ENCODE measurements around the gene ACTRT2. TPM values are rescaled to one million over a fixed set of nuclear protein-coding genes. Genes with fewer than 3 reads are reported as not detected.

ACTRT2 gene
- total and polyA plus RNA-seq, 10 of the 15 experiments (the other 5 are each of a cell fraction or from before 2014, with no cell fraction given): not detected

DNA sequence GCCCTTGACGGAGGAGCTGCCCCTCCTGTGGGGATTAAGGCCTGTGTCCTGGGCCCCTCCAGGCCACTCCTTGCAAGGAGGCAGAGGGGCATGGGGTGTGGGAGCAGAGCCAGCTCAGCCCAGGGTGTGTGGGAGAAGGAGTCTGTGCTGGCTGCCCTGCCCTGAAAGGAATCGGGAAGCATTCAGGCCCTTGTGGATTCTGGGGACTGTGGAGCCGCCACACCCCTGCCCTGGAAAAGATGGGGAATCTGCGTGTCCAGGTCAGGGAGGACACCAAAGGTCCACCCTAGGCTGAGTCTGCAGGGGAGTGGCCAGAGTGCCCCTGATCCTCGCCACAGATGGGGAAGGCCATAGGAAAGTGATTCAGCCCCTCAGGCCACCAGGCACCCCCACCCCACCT is 31.2 kb downstream of the ACTRT2 start (continued):
- TF ChIP-seq, protein P1, sequence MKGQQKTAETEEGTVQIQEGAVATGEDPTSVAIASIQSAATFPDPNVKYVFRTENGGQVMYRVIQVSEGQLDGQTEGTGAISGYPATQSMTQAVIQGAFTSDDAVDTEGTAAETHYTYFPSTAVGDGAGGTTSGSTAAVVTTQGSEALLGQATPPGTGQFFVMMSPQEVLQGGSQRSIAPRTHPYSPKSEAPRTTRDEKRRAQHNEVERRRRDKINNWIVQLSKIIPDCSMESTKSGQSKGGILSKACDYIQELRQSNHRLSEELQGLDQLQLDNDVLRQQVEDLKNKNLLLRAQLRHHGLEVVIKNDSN (IDR thresholded peaks at IDR 0.05; ENCODE audit: borderline replicate concordance, extremely low read length, insufficient read depth, low read depth, low read length): no peak
- no peak for TF ChIP-seq ZNF207 (IDR thresholded peaks at IDR 0.05; ENCODE audit: borderline replicate concordance)
- TF ChIP-seq KDM1A (IDR thresholded peaks at IDR 0.05; ENCODE audit: borderline replicate concordance): no peak
- no peak for TF ChIP-seq MTA2 (IDR thresholded peaks at IDR 0.05; ENCODE audit: low read depth)
- no peak for TF ChIP-seq RELA (IDR thresholded peaks at IDR 0.05; ENCODE audit: borderline replicate concordance, partially characterized antibody)

- no peak overlapping the region for H3K4me2 ChIP-seq (ENCODE audit: control insufficient read depth, insufficient read depth)
- in situ Hi-C loops (cut with MboI): no loop called here
- RAD21 ChIA-PET (ENCODE audit: unreplicated experiment): no interaction called here
- WGBS (ENCODE audit: insufficient coverage, insufficient replicate concordance, low lambda C conversion rate, missing lambda C conversion rate): 33% methylated on average over 9 of the region's 9 CpGs
- TF ChIP-seq PAX5 (IDR thresholded peaks at IDR 0.05; ENCODE audit: borderline replicate concordance, low read depth, low read length) (no peak), SIX5 (IDR thresholded peaks at IDR 0.05; ENCODE audit: low read depth, low read length, severe bottlenecking) (no peak), BCL3 (IDR thresholded peaks at IDR 0.05; ENCODE audit: borderline replicate concordance, insufficient read depth, low read depth, low read length, poor library complexity, severe bottlenecking) (no peak), SMC3 (IDR thresholded peaks at IDR 0.05; ENCODE audit: borderline replicate concordance, low read length) (no peak), ETV6 (conservative IDR thresholded peaks at IDR 0.05 in 1 of 2, IDR thresholded peaks at IDR 0.05 in 1 of 2; ENCODE audit: borderline replicate concordance in 1 of 2, low read depth in 1 of 2) (no peak), YBX1 (IDR thresholded peaks at IDR 0.05) (no peak), CREB1 (IDR thresholded peaks at IDR 0.05; ENCODE audit: low read depth) (no peak), BRCA1 (IDR thresholded peaks at IDR 0.05; ENCODE audit: low read depth, low read length) (no peak), SREBF1 (IDR thresholded peaks at IDR 0.05; ENCODE audit: low read length) (no peak)
- no peak overlapping the region for H2AFZ ChIP-seq (ENCODE audit: control insufficient read depth, low read depth, low read length)
- CTCF ChIA-PET: no interaction called here
- H3K4me3 ChIP-seq: no peak overlapping the region
- SMC1A ChIA-PET (ENCODE audit: uncharacterized antibody, unreplicated experiment): no interaction called here
- no peaks in the 10 kb centered on the region for H3K27me3 ChIP-seq (replicated peaks in 1 of 2; ENCODE audit: control insufficient read depth in 2 of 2, insufficient read depth in 2 of 2, low read length in 1 of 2)
- POLR2A ChIA-PET: no interaction called here
- H3K4me1 ChIP-seq (ENCODE audit: control insufficient read depth, insufficient read depth, low read length): no peaks in the 10 kb centered on the region
- no peak overlapping the region for H3K9ac ChIP-seq (ENCODE audit: control insufficient read depth, insufficient read depth, low read length)
- DNase-seq (ENCODE audit: low read depth, low spot score): no peak
- no peak for ATAC-seq
- no peaks in the 10 kb centered on the region for H3K9me3 ChIP-seq (replicated peaks; ENCODE audit: control insufficient read depth, insufficient read depth, low read length)
- H3K36me3 ChIP-seq (ENCODE audit: control insufficient read depth in 2 of 2, insufficient read depth in 2 of 2, low read length in 1 of 2): no peaks in the 10 kb centered on the region
- no peak for FAIRE-seq
- H3K27ac ChIP-seq (ENCODE audit: control insufficient read depth, insufficient read depth): no peak overlapping the region
- no peaks in the 10 kb centered on the region for H3K79me2 ChIP-seq (ENCODE audit: control insufficient read depth, insufficient read depth, low read length)
- H4K20me1 ChIP-seq (ENCODE audit: control insufficient read depth, insufficient read depth): no peaks in the 10 kb centered on the region
- no TSS peak for BruUV-seq (replicated peaks)
- intact Hi-C loops (cut with micrococcal nuclease; ENCODE audit: unreplicated experiment): no loop called here
These were observed 32.2 kb downstream of the ACTRT2 start for GRCh38 chr1:3053366-3053980.

Data from GM12878 (cell line).